Astrocyte of the cerebellum (primary cell): Measurements from ENCODE around the gene COL27A1.

Experiments used
- DNase-seq: peaks from one replicate; pipeline ENCODE4 v3.0.0-alpha.2; 2011; ENCODE audit warnings: low read depth
- H3K4me3 ChIP-seq: 2 replicates; pipeline ENCODE4 v1.5.1; 2011; ENCODE audit warnings: mild to moderate bottlenecking, low read depth, low read length, moderate library complexity
- in situ Hi-C: cut with HindIII; loops from 2 replicates; pipeline ENCODE4 v1.10.0; 2017; ENCODE audit warnings: low sequenced_read_pairs
- TF ChIP-seq, protein P1 (sequence below): IDR thresholded peaks from 2 replicates; pipeline ENCODE4 v1.5.1; 2012; ENCODE audit warnings: low read length, low read depth, moderate library complexity, mild to moderate bottlenecking; ENCODE audit errors: missing control alignments

Gene COL27A1

DNA sequence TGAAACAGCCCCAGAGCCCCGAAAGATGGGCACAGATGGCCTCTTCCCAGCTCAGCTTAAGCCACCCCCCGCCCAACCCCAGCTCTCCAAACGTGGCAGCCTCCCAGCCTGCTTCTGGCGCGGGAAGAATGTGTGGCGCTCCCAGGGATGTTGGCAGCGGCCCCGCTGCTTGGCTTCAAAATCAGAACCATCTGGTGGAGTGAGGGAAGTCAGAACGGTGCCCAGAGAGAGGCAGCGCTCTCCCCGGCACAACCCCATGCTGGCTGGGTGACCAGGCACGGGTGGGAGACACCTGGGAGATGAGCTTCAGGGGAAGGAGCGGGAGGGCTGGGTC is 94.9 kb downstream of the COL27A1 start:
- DNase-seq = peak; percentile 85
- in situ Hi-C loops = loop anchor here (5.0 kb wide), 1 partner anchor 93 kb away; the partner anchor contains the start of gene COL27A1
- TF ChIP-seq, protein P1, sequence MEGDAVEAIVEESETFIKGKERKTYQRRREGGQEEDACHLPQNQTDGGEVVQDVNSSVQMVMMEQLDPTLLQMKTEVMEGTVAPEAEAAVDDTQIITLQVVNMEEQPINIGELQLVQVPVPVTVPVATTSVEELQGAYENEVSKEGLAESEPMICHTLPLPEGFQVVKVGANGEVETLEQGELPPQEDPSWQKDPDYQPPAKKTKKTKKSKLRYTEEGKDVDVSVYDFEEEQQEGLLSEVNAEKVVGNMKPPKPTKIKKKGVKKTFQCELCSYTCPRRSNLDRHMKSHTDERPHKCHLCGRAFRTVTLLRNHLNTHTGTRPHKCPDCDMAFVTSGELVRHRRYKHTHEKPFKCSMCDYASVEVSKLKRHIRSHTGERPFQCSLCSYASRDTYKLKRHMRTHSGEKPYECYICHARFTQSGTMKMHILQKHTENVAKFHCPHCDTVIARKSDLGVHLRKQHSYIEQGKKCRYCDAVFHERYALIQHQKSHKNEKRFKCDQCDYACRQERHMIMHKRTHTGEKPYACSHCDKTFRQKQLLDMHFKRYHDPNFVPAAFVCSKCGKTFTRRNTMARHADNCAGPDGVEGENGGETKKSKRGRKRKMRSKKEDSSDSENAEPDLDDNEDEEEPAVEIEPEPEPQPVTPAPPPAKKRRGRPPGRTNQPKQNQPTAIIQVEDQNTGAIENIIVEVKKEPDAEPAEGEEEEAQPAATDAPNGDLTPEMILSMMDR = no peak
- no peak overlapping the region for H3K4me3 ChIP-seq

DNA sequence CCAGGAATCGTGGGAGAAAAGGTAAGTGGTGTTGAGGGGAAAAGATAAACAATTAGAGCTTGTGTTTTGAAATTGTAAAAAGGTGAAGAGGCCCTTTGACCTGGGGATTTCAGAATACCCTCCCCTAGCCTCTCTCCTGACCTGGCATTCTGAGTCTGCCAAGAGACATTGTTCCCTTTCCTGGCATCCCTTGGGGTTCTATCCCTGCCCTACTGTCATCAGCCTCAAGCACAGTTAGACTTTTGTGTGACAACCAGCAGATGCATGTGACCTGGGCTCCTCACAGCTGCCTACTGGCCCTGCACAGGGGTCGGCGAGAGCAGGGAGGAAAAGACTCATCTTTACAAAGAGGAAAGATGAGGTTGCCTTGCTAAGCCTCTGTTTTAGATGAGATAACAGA is 95.3 kb downstream of the COL27A1 start:
- H3K4me3 ChIP-seq = no peak overlapping the region
- in situ Hi-C loops = loop anchor here (5.0 kb wide), 1 partner anchor 93 kb away; the partner anchor contains the start of gene COL27A1
- TF ChIP-seq, protein P1 = no peak
- no peak for DNase-seq

DNA sequence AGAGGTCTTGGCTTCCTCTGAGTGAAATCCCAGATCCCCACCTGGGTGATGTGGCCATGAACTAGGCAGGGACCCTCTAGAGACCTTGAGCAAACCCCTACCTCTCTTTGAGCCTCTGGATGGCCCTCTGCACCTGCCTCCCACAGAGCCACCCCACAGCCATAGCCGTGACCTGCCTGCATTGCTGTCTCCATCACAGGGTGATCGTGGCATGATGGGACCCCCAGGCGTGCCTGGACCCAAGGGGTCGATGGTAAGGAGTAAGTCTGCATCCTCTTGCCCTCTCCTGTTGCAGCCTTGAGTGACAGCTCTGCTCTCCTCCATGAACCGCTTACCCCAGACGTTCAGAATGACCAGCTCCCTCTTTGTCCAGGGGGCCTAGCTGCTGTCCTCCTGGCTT is 97.1 kb downstream of the COL27A1 start:
- in situ Hi-C loops = loop anchor here (5.0 kb wide), 1 partner anchor 95 kb away; the partner anchor contains the start of gene COL27A1
- no peak overlapping the region for H3K4me3 ChIP-seq
- TF ChIP-seq, protein P1 = no peak
- DNase-seq = no peak

DNA sequence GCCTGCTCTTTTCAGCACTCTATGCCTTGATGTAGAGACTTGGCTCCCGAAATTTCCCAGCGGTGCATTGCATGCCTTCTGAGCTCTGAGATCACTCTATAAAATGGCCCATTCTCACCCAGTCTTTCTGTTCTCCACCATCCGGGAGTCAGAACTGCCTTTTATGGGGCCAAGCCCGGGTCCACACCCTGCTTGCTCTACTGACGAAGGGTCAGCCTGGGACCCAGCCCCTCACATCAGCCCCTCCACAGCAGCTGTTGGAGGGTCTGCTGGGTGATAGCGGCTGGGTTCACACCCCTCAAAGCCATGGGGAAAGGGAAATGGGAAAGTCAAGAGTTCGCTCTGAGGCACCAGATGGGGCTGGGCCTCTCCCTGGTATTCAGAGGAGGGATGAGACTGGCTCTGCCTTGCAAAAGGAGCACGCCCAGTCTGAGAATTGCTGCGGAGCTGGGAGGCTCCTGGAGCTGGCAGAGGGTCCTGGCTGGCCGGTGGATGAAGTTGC is 101.5 kb downstream of the COL27A1 start:
- in situ Hi-C loops = no loop called here
- TF ChIP-seq, protein P1 = no peak
- no peak for DNase-seq
- H3K4me3 ChIP-seq = no peak overlapping the region

DNA sequence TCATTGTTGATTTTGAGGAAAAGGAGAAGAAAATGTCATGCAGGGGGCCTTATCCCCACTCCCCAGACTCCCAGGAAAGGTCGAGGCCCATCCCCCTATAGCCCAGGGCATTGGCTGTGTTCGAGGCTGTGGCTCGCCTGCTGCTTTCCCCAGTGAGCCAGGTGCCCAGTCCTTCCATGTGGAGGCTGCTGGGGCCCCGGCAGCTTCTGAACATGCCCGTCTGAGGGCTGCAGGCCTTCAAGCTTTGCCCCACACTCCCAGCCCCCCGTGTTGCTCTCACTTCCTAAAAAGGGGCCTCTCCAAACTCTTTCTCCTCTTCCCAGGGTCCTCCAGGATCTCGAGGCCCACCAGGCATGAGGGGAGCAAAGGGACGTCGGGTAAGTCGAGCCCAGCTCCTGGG is 102.9 kb downstream of the COL27A1 start:
- in situ Hi-C loops = no loop called here
- no peak overlapping the region for H3K4me3 ChIP-seq
- TF ChIP-seq, protein P1 = no peak
- no peak for DNase-seq

DNA sequence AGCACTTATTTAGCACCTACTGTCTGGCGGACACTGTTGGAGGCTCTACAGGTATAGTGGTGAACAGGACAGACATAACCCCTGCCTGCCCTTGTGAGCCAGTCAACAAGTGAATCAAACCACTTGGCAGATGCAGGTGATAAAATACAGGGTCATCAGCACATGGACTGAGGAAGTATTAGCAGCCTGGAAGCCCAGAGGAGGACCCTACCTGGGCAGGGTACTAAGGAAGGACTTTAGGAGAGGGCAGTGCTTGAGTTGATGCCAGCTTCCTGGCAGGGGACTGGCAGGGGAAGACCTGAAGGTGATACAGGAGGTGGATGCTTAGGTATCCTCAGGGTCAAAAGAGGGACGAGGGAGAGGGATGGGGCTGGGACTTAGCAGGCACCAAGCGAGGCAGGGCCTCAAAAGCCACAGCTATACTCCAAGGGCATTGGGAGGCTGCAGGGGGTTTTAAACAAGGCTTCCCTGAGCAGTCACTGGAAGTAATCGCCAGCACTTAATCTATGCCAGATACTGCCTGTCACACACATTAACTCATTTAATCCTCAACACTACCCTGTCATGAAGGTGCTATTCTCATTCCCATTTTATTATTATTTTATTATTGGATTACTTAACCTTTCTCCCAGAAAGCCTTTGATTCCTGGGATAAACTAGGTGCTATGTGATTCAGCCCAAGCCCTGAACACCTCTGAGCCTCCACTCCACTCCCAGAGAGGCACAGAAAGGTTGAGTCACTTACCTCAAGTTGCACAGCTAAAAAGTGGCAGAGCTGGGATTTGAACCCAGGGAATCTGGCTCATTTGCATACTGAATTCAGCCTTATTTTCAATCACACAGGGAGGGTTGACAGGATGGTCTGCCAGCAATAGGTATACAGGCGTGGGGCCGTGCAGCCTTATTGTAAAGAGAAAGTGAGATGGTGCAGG is 103.8 kb downstream of the COL27A1 start:
- TF ChIP-seq, protein P1 = no peak
- H3K4me3 ChIP-seq = no peak overlapping the region
- no peak for DNase-seq
- in situ Hi-C loops = no loop called here
